HG02642 (cell line): Measurements from ENCODE around the gene MAP4K1.
"Not testable (repeated sequence)": the region's sequence is repeated elsewhere in the genome, so short reads cannot be mapped to it uniquely, and the experiment has no call there.

Source experiments
- ATAC-seq: cut with Tn5 transposase; IDR thresholded peaks from one replicate; pipeline ENCODE4 v1.9.1; 2021; ENCODE audit warnings: mild to moderate bottlenecking; ENCODE audit not compliant: unreplicated experiment, poor library complexity

MAP4K1 gene

DNA sequence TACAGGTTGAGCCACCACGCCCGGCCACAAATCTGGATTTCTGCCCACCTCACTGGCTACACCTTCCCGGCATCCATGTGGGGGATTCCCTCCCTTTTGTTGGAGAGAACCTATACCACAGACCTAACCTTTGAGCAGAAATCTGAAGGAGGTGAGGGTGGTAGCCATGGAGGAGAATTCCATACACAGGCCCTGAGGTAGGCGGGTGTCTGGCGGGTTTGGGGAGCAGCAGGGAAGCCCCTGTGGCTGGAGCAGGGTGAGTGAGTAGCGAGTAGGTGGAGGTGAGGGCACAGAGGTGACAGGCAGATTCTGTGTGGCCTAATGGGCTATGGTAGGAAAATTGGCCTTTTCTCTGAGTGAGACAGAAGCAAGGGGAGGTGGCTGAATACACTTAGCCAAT is 11.8 kb upstream of the MAP4K1 start:
- ATAC-seq = no peak

DNA sequence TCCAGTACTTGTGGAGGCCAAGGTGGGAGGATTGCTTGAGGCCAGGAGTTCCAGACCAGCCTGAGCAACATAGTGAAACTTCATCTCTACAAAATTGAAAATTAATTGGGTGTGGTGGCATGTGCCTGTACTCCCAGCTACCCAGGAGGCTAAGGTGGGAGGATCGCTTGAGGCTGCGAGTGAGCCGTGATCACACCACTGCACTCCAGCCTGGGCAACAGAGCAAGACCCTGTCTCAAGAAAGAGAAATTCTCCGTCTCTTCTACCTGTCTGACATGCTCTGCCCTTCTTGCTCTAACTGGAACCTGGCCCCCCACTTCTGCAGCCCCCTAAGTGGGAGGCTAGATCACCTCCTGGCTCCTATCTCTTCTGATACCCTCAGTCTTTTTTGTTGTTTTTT is 8.6 kb upstream of the MAP4K1 start:
- ATAC-seq = no peak

DNA sequence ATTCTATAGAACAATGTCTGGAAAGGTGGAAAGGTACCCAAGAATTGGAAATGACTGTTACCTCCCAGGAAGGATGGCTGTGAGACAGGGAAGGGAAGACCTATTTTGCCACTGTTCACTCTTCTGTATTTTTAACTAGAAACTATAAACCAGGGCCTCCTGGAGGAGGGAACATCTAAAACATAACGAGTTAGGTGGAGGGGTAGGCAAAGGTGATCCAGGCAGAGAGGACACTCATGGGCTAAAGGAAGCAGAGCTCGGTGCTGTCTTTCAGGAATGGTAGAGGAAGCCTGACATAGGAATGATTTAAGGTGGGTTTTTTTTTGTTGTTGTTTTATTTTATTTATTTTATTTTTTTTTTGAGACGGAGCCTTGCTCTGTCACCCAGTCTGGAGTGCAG is 7.1 kb upstream of the MAP4K1 start:
- ATAC-seq = no peak

DNA sequence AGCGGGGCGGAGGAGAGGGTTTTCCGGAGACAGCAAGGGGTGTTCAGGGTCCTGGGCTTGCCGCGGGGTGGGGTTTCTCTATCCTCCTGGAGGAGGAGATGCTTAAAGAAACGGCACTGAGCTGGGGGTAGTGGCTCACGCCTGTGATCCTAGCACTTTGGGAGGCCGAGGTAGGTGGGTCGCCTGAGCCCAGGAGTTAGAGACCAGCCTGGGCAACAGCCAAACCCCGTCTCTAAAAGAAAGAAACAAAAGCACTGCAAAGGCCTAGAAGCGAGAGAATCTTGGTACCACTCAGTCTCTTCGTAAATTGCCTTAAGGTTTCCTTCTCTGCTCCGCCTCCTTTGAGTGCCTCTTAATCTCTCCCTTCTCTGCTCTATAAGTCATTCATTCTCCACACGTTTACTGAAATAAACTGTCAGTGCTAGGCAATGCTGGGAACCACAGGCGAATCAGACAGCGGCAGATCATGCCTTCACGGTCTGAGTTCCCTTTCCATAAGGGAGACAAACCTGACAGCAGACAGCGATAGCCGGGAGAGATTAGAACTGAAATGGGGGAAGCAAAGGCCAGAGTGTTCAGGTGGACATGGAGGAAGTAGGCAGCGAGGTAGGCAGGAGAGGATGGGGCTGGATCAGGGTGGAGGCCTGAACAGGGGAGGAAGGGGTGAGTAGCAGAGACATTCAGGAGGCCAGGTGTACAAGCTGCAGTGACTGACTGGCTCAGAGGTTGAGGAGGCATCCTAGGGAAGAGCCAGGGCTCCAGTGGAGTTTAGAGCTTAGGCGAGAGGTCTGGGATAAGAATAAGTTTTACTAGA is 1.8 kb upstream of the MAP4K1 start:
- ATAC-seq = no peak

DNA sequence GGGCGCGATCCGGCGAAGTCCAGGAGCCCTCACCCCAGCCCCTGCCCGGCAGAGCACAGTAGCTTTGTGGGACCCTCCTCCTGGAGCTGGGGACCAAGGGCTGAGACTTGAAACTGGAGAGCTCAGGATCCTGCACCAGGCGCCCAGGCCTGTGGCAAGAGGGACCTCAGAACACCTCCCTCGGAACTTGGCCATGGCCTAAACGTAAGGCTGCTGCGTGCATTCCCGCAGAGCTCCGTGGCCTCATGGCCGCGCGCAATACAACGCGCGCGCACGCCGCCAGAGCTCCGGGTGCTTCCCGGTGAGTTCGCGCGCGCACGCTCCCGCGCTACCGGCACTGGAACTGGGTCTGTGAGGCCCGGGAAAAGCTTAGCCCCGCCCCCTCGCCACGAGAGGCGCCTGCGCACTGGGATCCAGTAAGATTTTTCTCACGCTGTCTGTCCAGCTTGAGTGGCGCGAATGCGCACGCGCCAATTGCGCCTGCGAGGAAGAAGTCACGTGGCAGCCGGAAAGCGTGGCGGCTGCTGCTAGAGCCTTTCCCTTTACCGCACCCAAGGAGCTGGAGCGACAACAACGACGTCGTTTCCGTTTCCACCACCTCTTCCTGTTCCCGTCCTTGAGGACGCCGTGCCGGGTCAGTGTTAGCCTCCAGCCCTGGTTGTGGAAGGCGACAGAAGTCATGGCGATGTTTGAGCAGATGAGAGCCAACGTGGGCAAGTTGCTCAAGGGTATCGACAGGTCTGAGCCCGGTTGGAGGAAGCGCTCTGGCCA is 1.0 kb upstream of the MAP4K1 start, which contains the start of gene EIF3K:
Gene EIF3K, plus strand, starts transcription at position 599 of the 771 bp plus-strand sequence. Its CDS starts 81 bp downstream, at position 680.
- ATAC-seq = peak; percentile 71

DNA sequence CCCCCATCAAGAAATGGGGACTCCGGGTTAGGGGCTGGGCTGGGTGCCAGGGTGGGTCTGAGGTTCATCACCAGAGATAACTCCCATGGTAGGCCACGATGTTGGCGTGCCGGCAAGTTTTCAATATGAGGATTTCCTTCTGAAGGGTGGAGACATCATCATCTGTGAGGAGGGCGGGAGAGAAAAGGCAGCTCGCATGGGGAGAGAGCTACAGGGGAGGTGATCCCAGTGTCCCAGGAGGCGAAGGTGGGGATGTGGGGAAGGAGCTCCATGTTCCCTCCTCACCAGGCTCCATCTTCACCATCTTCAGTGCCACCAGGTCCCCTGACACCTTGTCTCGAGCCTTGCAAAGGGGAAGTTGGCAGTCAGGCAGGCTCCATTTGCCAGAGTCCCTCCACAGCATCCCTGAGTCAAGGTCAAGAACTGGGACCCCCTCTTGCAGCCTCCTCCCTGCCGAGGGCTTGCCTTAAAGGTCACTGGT is 430 bp downstream of the MAP4K1 start:
- no peak for ATAC-seq

DNA sequence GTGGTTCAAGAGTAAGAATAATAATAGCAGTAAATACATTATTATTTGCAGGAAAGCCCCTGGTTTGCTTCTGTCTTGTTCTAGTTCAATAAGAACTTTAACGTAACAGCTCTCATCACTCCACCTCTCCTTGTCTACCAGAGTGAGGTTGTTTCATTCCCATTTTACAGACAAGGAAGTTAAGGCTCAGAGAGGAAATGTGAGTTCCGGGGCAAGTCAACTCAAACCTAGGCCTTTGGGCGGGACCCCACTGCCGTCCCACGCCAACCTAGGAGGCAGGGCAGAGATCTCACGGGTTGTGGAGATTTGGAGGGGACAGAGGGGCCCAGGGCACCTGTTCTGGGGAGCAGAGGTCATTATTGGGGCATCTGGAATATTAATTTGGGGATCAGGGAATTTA is 1.5 kb downstream of the MAP4K1 start:
- ATAC-seq = no peak

DNA sequence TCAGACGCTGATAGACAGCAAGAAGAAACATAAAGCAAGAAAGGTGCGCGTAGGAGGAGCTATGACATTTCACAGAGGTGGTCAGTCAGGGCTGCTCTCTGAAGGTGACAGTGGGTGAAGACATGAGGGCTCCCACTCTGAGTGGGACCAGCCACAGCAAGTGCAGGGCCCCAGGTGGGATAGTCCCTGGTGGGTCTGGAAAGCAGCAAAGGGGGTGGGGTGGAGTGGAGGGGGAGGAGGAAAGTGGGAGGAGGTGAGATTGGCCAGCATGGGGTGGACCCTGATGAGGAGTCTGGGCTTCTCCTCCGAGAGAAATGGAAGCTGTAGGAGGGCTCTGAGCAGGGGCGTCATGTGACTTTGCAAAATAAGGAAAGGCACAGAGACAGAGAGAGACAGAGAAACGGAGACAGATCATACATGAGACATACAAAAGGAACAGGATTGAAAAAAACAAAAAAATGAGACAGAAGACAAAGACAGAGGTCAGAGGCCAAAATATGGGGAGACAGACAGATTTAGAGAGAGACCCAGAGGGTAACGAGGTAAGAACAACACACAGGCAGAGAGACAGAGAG is 2.7 kb downstream of the MAP4K1 start:
- ATAC-seq = no peak

DNA sequence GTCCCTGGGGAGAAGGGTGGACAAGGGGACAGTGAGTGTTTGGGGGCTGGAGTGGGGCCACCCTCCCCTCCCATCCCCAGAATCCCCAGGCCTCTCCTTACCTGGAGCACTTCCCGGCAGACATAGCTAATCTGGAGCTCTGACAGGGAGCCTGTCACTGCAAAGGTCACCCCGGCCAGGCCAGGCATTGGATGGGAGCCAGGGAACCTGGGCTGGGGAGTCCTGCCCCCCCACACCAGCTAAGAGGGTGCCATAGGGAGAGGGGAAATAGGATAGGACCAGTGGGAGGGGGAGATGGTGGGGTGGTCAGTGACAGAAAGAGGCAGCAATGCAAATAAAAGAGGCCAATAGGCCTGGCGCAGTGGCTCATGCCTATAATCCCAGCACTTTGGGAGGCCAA is 3.5 kb downstream of the MAP4K1 start:
- ATAC-seq = no peak

DNA sequence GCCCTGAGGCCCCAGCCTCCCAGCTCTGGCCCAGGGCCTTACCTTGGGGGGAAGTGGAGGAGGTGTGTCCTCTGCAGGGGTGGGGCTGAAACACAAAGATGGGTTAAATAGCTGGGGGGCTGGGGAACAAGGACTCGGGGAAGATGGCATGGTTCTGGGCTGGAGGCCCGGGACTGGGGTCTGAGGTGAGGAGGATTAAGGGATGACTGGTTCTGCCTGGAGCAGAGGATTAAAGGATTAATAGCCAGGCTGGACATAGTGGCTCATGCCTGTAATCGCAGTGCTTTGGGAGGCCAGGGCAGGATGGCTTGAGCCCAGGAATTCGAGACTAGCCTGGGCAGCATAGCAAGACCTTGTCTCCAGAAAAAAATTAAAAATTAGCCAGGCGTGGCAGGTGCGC is 11.6 kb downstream of the MAP4K1 start:
- no peak for ATAC-seq

DNA sequence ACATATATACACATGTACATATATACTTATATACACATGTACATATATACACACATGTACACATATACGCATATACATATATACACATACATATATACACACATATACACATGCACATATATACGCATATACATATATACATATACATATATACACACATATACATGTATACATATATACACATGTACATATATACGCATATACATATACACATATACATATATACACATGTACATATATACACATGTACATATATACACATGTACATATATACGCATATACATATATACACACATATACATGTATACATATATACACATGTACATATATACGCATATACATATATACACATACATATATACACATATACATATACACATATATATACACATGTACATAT is 14.9 kb downstream of the MAP4K1 start:
- ATAC-seq = not testable (repeated sequence)

DNA sequence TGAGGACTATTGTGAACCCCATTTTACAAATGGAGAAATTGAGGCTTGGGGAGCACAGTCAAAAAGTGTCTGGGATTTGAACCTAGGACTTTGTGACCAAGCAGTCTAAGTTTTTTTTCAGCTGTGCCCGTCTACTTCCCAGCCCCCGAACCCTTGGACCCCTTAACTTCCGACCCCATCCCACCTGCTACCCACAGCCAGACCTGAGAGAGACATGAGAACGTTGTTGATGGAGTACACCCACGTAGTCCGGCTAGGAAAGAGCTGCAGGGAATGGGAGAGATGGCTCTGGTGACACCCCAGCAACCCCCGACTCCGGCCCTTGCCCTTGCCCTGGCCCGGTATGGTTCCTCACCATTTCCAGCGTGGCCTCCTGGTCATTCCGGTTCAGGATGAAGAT is 18.0 kb downstream of the MAP4K1 start:
- no peak for ATAC-seq

DNA sequence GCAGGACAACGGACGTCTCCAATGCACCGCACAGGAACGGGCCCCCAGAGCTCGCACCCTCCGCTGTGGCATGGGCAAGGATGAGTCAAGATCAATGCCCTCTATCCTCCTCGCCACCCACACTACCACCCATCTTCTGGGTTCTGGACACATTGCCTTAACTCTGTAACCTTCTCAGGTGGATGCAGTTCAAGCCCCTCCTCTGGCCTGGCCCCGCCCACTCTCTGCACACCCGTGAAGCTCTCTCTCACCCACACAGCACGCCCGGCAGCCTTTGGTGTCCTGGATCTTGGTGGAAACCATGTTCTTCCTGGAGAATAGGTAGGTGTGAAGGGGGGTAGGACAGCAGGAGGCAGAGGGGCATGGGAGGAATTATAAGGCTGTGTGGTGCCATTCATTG is 20.7 kb downstream of the MAP4K1 start:
- ATAC-seq = no peak

DNA sequence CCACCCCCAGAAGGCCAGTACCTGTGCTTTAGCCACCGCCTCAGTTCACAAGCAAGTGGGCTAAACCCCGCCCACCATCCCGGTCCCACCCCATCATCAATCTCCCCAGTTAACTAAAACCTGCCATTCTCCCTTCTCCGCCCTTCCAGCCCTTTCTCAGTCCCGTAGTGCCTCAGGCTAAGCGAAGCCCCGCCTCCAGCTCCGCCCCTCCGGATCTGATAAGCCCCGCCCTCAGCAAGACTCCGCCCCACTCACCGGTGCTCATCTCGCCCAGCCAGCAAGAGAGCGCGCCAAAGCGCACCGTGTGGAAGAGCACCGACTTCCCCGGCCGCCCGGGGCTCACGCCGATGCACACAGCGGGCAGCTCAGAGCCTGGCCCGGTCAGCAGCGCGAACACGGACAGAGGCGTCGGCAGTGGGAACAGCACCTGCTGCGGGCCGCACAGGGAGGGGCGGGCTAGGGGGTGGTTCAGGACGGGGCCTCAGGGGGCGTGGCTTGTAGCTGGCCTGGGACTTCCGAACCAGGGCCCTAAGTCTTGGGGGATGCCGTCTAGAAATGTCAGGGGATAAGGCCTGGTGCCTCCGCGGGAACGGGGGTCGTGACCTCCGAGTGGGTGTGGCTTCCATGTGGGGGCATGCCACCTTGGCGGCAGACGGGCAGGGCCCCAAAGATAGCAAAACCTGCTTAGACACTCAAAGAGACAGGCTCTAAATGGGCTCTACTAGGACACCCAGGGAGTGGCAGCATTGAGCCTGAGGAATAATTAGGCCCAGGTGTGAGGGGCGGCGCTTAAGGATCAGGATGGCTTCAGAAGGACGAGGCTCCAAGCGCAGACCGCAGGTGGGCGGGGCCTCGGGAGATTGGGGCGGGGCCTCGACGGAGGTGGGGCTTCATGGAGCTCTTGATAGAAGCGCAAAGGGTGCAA is 21.4 kb downstream of the MAP4K1 start:
- ATAC-seq = no peak

DNA sequence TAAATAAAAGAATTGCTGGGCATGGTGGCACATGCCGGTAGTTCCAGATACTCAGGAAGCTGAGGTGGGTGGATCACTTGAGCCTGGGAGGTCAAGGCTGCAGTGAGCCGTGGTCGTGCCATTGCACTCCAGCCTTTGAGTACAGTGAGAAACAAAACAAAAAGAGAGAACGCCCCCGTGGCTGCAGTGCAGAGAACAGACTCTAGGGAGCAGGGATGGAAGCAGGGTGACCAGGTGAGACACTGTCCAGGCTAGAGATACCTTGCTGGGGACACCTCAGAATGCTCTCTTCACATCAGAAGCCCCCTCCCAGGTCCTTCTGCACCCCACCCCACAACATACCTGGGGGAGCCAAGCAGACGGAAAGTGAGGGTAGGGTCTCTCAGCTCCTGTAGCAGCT is 24.8 kb downstream of the MAP4K1 start:
- ATAC-seq = no peak

DNA sequence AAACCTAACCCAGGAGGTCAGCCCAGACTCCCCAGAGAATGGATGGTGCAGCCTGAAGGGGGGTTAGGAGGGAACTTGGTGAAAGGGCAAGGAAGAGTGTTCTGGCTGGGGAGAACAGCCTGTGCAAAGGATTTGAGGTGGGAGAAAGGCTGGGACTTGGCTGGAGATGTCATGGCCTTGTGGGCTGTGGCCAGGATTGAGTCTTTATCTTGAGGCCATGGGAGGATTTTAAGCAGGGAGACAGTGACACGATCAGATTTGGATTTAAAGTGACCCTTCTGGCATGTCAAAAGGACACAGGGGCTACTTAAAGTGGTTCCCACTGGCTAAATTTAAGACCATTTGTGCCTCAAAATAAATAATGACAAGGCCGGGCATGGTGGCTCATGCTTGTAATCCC is 29.7 kb downstream of the MAP4K1 start:
- ATAC-seq = no peak

DNA sequence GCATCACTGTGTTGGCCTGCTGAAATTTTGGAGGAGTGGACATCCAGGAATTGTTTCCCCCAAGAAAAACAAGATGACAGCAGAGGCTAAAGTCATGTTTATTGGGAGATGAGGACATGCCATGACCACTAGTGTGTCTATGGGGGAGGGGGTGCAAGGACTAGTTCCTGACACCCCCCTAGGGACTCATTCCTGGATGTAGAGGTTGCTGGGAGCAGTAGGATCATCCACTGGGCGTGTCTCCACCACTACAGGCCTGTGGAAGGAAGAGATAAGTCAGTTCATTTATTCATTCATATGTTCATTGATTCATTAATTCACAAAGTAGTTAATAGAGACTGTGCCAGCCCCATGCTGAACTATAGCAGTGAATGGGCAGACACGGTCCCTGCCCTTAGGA is 30.2 kb downstream of the MAP4K1 start:
- no peak for ATAC-seq

DNA sequence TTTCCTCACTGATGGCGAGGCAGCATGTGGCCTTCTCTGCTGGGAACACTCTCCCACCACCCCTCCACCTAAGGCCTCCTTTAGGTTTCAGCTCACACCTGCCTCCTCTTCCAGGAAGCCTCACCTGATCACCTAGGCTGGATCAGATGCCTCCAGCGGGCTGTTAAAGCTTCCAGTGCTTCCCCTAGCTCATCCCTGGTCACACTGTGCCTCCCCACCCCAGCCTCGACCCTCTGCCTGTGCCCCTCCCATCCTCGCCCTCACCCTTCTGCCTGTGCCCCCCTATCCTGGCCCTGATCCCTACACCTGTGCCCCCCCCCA is 33.8 kb downstream of the MAP4K1 start:
- no peak for ATAC-seq

DNA sequence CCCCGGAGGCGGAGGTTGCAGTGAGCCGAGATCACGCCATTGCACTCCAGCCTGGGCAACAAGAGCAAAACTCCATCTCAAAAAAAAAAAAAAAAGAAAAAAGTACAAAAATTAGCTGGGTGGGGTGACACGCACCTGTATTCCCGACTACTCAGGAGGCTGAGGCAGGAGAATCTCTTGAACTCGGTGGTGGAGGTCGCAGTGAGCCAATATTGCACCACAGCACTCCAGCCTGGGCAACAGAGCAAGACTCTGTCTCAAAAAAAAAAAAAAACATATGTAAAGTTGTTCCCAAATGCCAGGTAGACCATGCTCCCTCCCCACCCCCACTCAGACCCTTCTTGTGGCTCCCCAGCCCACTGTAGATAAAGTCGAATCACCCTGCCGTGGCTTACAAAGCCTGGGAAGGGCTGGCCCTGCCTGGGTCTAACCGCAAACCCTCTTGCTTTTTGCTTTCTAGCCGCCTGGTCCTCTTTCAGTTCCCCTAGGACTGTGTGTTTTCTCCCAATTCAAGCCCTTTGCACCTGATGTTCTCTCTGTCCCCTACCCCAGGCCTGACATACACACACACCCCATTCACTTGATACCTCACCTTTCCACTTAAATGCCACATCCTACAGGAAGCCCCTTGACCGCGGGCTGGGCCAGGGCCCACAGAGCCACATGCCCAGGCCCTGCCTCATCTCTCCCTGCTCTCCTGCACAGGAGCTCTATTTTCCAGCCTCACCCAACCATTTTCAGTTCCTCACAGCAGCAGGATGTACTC is 34.4 kb downstream of the MAP4K1 start:
- peak; percentile 78 for ATAC-seq

DNA sequence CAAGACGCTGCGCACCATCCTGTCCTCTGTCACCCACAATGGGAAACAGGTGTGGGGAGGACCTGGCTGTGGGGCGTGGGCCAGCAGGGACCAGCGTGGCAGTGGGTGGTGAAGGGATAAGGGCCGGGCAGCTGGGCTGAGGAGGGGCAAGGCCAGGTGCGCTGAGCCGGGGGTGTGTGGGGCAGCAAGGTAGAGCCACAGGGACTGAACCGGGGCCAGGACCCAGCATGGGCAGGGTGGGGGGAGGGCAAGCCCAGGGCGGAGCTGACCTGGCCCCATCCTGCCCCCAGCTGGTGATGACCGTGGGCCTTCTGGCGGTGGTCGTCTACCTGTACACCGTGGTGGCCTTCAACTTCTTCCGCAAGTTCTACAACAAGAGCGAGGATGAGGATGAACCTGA is 37.7 kb downstream of the MAP4K1 start:
- ATAC-seq = no peak
